Measurements from ENCODE around the gene MECR.

Gene MECR

GRCh38 chr1:29162476-29163138 lies 68.1 kb downstream of the MECR start:
- H3K27me3 ChIP-seq (replicated peaks; ENCODE audit: control insufficient read depth, insufficient read depth, low read length) = no peaks in the 10 kb centered on the region
- H3K4me3 ChIP-seq (replicated peaks; ENCODE audit: low read depth, low read length) = no peak overlapping the region
- TF ChIP-seq CTCF (IDR thresholded peaks at IDR 0.05; ENCODE audit: insufficient read depth, low read length, poor library complexity, severe bottlenecking) = no peak
- peaks cover 16% of the 10 kb centered on the region for H3K36me3 ChIP-seq (ENCODE audit: control insufficient read depth, insufficient read depth, low read length)
- no peak for DNase-seq (ENCODE audit: extremely low read depth, insufficient read length)

GRCh38 chr1:29162025-29162424 lies 68.7 kb downstream of the MECR start:
- DNase-seq (ENCODE audit: extremely low read depth, insufficient read length) = no peak
- no peak for TF ChIP-seq CTCF (IDR thresholded peaks at IDR 0.05; ENCODE audit: insufficient read depth, low read length, poor library complexity, severe bottlenecking)
- no peaks in the 10 kb centered on the region for H3K27me3 ChIP-seq (replicated peaks; ENCODE audit: control insufficient read depth, insufficient read depth, low read length)
- H3K4me3 ChIP-seq (replicated peaks; ENCODE audit: low read depth, low read length) = no peak overlapping the region
- peaks cover 16% of the 10 kb centered on the region for H3K36me3 ChIP-seq (ENCODE audit: control insufficient read depth, insufficient read depth, low read length)

GRCh38 chr1:29159773-29160172 lies 71.0 kb downstream of the MECR start:
- H3K36me3 ChIP-seq (ENCODE audit: control insufficient read depth, insufficient read depth, low read length) = peaks cover 14% of the 10 kb centered on the region
- H3K27me3 ChIP-seq (replicated peaks; ENCODE audit: control insufficient read depth, insufficient read depth, low read length) = no peaks in the 10 kb centered on the region
- no peak for TF ChIP-seq CTCF (IDR thresholded peaks at IDR 0.05; ENCODE audit: insufficient read depth, low read length, poor library complexity, severe bottlenecking)
- no peak for DNase-seq (ENCODE audit: extremely low read depth, insufficient read length)
- H3K4me3 ChIP-seq (replicated peaks; ENCODE audit: low read depth, low read length) = no peak overlapping the region

- Histone ChIP-seq H3K36me3 (ENCODE audit: control insufficient read depth, insufficient read depth, low read length) (peaks cover 18% of the 10 kb centered on the region), H3K4me3 (replicated peaks; ENCODE audit: low read depth, low read length) (no peak overlapping the region), H3K27me3 (replicated peaks; ENCODE audit: control insufficient read depth, insufficient read depth, low read length) (no peaks in the 10 kb centered on the region)
- DNase-seq (ENCODE audit: extremely low read depth, insufficient read length) = no peak
- no peak for TF ChIP-seq CTCF (IDR thresholded peaks at IDR 0.05; ENCODE audit: insufficient read depth, low read length, poor library complexity, severe bottlenecking)
Observed at GRCh38 chr1:29157269-29157601, 73.5 kb downstream of the MECR start.

GRCh38 chr1:29156543-29157268 lies 74.0 kb downstream of the MECR start:
- H3K36me3 ChIP-seq (ENCODE audit: control insufficient read depth, insufficient read depth, low read length) = peaks cover 18% of the 10 kb centered on the region
- no peaks in the 10 kb centered on the region for H3K27me3 ChIP-seq (replicated peaks; ENCODE audit: control insufficient read depth, insufficient read depth, low read length)
- DNase-seq (ENCODE audit: extremely low read depth, insufficient read length) = no peak
- no peak overlapping the region for H3K4me3 ChIP-seq (replicated peaks; ENCODE audit: low read depth, low read length)
- no peak for TF ChIP-seq CTCF (IDR thresholded peaks at IDR 0.05; ENCODE audit: insufficient read depth, low read length, poor library complexity, severe bottlenecking)

Measured in GM06990 (cell line).